Brain microvascular endothelial cell (primary cell): ENCODE results near the gene RC3H1.

Experiments
- DNase-seq: peaks from one replicate; pipeline ENCODE4 v3.0.0-alpha.2; 2020
- H3K27ac ChIP-seq: fragments of 250-450 bp; sonication (Bioruptor Pico); 2 replicates; pipeline ENCODE4 v1.5.1; 2020; ENCODE audit warnings: mild to moderate bottlenecking, moderate library complexity
- H3K27me3 ChIP-seq: fragments of 250-450 bp; sonication (Bioruptor Pico); replicated peaks from 2 replicates; pipeline ENCODE4 v1.5.1; 2020; ENCODE audit warnings: mild to moderate bottlenecking
- H3K36me3 ChIP-seq: fragments of 250-450 bp; sonication (Bioruptor Pico); replicated peaks from 2 replicates; pipeline ENCODE4 v1.5.1; 2020; ENCODE audit warnings: mild to moderate bottlenecking
- H3K4me3 ChIP-seq: 2 replicates; pipeline ENCODE4 v1.5.1; 2011; ENCODE audit warnings: low read depth, mild to moderate bottlenecking, control low read depth, low read length, moderate library complexity
- in situ Hi-C: cut with HindIII; loops from 2 replicates; pipeline ENCODE4 v1.10.0; 2017; ENCODE audit warnings: low sequenced_read_pairs, low pct_ligation_motif_present
- TF ChIP-seq, protein P1 (sequence below): IDR thresholded peaks from 2 replicates; pipeline ENCODE4 v1.5.1; 2011; ENCODE audit warnings: low read depth, mild to moderate bottlenecking, moderate library complexity, low read length, control low read depth, inconsistent platforms; ENCODE audit errors: missing control alignments

The RC3H1 gene

DNA sequence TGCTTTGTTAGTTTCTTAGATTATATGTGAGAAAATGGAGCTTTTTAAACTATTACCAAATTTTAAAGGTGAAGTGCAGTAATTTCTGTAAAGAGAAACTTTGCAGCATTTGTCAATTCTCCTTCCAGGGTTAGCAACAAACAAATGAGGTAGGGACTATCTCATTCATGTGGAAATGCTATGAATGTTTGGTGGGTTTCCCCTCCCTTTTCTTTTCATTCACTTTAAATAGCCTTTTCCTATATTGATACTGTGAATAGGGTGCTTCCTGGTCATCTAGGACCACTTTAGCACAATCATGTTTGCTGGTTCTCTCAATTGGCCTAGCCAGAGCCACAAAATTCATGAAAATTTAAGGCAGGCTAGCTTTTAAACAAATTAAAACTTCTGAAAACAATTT, 133.4 kb downstream of the RC3H1 start:
- Histone ChIP-seq H3K27me3 (no peaks in the 10 kb centered on the region), H3K27ac (no peak overlapping the region), H3K36me3 (peaks cover 13% of the 10 kb centered on the region), H3K4me3 (no peak overlapping the region)
- in situ Hi-C loops = no loop called here
- TF ChIP-seq, protein P1, sequence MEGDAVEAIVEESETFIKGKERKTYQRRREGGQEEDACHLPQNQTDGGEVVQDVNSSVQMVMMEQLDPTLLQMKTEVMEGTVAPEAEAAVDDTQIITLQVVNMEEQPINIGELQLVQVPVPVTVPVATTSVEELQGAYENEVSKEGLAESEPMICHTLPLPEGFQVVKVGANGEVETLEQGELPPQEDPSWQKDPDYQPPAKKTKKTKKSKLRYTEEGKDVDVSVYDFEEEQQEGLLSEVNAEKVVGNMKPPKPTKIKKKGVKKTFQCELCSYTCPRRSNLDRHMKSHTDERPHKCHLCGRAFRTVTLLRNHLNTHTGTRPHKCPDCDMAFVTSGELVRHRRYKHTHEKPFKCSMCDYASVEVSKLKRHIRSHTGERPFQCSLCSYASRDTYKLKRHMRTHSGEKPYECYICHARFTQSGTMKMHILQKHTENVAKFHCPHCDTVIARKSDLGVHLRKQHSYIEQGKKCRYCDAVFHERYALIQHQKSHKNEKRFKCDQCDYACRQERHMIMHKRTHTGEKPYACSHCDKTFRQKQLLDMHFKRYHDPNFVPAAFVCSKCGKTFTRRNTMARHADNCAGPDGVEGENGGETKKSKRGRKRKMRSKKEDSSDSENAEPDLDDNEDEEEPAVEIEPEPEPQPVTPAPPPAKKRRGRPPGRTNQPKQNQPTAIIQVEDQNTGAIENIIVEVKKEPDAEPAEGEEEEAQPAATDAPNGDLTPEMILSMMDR = no peak
- DNase-seq = no peak

DNA sequence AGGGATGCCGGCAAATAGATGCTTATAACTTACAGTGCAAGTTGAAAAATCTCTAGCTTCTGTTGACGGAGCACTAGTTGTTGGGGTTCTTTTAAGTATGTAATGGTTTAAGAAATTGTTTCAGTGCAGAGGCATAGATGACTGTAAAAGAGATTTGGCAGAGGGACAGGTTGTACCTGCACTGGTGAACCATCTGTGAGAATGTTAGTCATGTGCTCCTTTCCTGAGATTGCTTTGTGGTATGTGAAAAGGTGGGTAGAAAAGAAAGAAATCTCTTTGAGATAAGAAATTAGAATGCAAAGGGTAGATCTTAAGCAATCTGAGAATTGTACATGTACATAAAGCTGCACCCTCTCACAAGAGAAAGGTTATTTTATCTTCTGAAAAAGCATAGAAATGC, 134.5 kb downstream of the RC3H1 start:
- in situ Hi-C loops = no loop called here
- Histone ChIP-seq H3K27me3 (no peaks in the 10 kb centered on the region), H3K36me3 (peaks cover 13% of the 10 kb centered on the region), H3K27ac (no peak overlapping the region), H3K4me3 (no peak overlapping the region)
- no peak for DNase-seq
- TF ChIP-seq, protein P1 = no peak

DNA sequence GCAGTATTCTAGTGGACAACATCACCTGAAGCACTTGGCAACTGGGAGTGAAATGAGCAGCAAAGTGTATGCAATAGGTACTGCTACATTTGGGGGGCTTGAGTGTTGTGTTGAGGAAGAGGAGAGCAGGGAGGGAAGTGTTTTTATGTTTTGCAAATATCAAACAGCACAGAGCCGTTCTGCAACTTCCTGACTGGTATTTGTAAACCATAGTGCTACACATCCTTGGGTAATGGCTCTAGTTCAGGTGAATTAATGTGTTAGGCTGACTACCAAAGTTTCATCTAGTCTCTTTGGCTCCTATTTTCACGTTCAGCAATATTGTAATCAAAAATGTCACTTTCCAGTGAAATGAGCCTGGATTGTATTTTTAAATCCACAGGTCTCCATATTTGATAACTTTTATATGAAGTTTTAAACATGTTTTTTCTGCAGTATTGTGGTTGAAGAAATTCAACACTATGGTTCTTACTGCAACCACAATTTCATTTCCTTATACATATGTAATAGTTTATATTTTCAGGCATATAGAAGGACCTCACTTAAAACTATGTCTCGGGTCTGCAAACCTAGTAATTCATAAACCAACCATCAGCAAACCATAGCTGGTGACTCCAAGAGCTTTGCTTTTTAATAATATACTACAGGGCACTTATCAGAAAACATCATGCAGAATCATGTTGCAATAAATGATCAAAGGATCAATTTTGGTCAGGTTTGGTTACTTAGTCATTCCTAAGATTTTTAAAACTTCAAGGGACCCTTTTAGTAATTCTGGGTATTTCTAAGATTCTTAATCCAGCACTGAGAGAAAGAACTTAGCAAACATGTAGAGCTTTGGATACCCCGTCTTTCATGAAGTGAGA, 135.2 kb downstream of the RC3H1 start:
- Histone ChIP-seq H3K27ac (no peak overlapping the region), H3K36me3 (peaks cover 13% of the 10 kb centered on the region), H3K4me3 (no peak overlapping the region), H3K27me3 (no peaks in the 10 kb centered on the region)
- TF ChIP-seq, protein P1 = no peak
- DNase-seq = no peak
- in situ Hi-C loops = no loop called here

DNA sequence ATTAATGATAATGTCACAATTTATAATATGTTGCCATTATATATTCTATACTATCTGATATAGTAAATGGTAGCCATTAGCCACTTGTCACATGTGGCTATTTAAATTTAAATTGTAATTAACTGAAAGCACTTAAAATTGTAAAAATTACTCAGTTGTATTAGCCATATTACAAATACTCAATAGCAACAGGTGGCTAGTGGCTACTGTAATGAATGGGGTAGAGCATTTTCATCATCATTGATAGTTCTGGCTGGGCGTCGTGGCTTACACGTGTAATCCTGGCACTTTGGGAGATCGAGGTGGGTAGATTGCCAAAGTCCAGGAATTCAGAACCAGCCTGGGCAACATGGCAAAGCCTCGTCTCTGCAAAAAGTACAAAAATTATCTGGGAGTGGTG, 137.5 kb downstream of the RC3H1 start:
- Histone ChIP-seq H3K36me3 (peaks cover 13% of the 10 kb centered on the region), H3K4me3 (no peak overlapping the region), H3K27me3 (no peaks in the 10 kb centered on the region), H3K27ac (no peak overlapping the region)
- in situ Hi-C loops = no loop called here
- TF ChIP-seq, protein P1 = no peak
- DNase-seq = no peak
